ENCODE results near the gene ATP10D. TPM values are rescaled to one million over a fixed set of nuclear protein-coding genes. Genes with fewer than 3 reads are reported as not detected.
"Not testable (repeated sequence)": the region's sequence is repeated elsewhere in the genome, so short reads cannot be mapped to it uniquely, and the experiment has no call there.

ATP10D gene
- total RNA-seq, 1 donor from 2014 or later = 12.9 TPM

DNA sequence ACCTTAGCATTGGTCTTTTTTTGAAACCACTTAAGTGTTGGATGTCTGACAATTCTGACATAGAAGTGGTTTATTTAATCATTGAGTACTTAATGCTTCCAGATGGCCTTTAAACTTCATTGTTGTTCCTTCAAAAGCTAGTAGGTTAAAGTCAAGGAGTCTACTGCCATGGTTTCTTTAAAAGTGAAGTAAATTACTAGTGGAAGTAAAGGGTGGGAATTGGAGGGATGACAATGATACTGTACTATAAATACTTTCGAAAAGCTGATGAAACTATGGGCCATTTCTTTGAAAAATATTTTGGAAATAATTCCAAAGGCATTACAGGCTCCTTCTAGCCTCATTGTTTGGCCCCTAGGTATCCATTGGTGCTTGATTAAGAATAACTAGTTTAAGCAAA lies 51.9 kb downstream of the ATP10D start:
- TF ChIP-seq, protein P1, sequence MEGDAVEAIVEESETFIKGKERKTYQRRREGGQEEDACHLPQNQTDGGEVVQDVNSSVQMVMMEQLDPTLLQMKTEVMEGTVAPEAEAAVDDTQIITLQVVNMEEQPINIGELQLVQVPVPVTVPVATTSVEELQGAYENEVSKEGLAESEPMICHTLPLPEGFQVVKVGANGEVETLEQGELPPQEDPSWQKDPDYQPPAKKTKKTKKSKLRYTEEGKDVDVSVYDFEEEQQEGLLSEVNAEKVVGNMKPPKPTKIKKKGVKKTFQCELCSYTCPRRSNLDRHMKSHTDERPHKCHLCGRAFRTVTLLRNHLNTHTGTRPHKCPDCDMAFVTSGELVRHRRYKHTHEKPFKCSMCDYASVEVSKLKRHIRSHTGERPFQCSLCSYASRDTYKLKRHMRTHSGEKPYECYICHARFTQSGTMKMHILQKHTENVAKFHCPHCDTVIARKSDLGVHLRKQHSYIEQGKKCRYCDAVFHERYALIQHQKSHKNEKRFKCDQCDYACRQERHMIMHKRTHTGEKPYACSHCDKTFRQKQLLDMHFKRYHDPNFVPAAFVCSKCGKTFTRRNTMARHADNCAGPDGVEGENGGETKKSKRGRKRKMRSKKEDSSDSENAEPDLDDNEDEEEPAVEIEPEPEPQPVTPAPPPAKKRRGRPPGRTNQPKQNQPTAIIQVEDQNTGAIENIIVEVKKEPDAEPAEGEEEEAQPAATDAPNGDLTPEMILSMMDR (IDR thresholded peaks at IDR 0.05; ENCODE audit: partially characterized antibody, unreplicated experiment) = no peak
- Mint-ChIP-seq H3K4me3 (ENCODE audit: unreplicated experiment) (no peak overlapping the region), H3K36me3 (ENCODE audit: unreplicated experiment) (no peaks in the 10 kb centered on the region), H3K9me3 (ENCODE audit: unreplicated experiment) (no peaks in the 10 kb centered on the region), H3K27me3 (ENCODE audit: unreplicated experiment) (no peaks in the 10 kb centered on the region), H3K27ac (ENCODE audit: unreplicated experiment) (no peak overlapping the region), H3K4me1 (ENCODE audit: low read depth, unreplicated experiment) (no peaks in the 10 kb centered on the region)
- DNase-seq = no peak

DNA sequence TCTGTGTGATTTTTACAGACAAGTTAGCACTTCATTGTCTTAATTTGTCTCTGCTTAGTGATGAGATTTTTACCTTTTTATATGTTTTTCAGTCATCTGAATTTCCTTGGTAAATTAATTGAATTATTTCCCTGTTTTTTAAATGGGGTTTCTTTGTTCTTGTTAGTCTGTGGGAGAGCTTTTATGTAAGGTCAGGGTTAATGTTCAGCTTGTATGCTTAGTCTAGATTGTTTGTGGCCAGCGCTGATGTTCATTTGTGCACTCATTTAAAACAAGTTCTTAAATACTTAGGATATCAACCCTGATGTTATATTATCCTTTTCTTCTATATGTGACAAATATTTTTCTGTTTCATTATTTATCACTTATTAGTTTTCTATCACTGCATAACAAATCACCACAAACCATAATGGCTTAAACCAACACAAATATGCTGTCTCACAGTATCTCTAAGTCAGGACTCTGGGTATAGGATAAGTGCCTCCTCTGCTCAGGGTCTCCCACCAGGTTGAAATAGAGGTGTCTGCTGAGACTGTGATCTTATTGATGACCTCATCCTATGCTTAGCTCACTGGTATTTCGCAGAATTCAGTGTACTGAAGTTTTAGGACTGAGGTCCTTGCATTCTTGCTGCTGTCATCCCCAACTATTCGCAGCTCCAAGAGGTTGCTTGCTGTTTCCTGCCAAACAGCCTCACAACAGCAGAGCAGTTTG lies 53.2 kb downstream of the ATP10D start:
- no peaks in the 10 kb centered on the region for H3K4me1 Mint-ChIP-seq (ENCODE audit: low read depth, unreplicated experiment)
- no peaks in the 10 kb centered on the region for H3K27me3 Mint-ChIP-seq (ENCODE audit: unreplicated experiment)
- no peak overlapping the region for H3K4me3 Mint-ChIP-seq (ENCODE audit: unreplicated experiment)
- H3K36me3 Mint-ChIP-seq (ENCODE audit: unreplicated experiment) = no peaks in the 10 kb centered on the region
- DNase-seq = no peak
- no peak overlapping the region for H3K27ac Mint-ChIP-seq (ENCODE audit: unreplicated experiment)
- TF ChIP-seq, protein P1 (IDR thresholded peaks at IDR 0.05; ENCODE audit: partially characterized antibody, unreplicated experiment) = no peak
- no peaks in the 10 kb centered on the region for H3K9me3 Mint-ChIP-seq (ENCODE audit: unreplicated experiment)

DNA sequence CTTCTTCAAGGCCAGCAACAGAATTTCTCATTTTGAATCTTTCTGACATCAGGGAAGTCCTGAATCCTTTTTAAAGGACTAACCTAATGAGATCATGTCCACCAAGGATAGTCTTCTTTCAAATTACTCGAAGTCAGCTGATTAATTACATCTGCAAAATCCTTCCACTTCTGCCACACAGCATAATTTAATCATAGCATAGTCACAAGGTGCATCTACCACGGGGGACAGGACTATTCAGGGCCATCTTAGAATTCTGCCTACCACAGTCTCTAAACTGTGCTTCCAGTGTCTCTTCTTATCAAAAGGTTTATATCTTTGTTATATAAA lies 53.7 kb downstream of the ATP10D start:
- TF ChIP-seq, protein P1 (IDR thresholded peaks at IDR 0.05; ENCODE audit: partially characterized antibody, unreplicated experiment) = no peak
- Mint-ChIP-seq H3K9me3 (ENCODE audit: unreplicated experiment) (no peaks in the 10 kb centered on the region), H3K27ac (ENCODE audit: unreplicated experiment) (no peak overlapping the region), H3K4me3 (ENCODE audit: unreplicated experiment) (no peak overlapping the region), H3K27me3 (ENCODE audit: unreplicated experiment) (no peaks in the 10 kb centered on the region), H3K36me3 (ENCODE audit: unreplicated experiment) (no peaks in the 10 kb centered on the region), H3K4me1 (ENCODE audit: low read depth, unreplicated experiment) (no peaks in the 10 kb centered on the region)
- DNase-seq = no peak

DNA sequence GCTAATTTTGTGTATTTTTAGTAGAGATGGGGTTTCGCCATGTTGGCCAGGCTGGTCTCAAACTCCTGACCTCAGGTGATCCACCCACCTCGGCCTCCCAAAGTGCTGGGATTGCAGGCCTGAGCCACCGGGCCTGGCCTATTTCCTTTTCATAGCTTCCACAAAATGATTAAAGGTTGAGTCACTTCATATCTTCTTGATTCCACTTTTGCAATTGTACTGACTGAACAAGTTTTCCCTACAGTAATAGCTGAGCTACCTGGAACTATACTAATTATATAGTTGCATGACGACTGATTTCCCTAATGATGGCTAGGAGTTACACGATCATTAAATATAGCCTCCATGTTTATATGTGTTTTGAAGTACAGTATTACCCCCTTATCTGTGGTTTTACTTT lies 57.6 kb downstream of the ATP10D start:
- H3K9me3 Mint-ChIP-seq (ENCODE audit: unreplicated experiment); H3K4me1 Mint-ChIP-seq (ENCODE audit: low read depth, unreplicated experiment); H3K27me3 Mint-ChIP-seq (ENCODE audit: unreplicated experiment); H3K36me3 Mint-ChIP-seq (ENCODE audit: unreplicated experiment); H3K4me3 Mint-ChIP-seq (ENCODE audit: unreplicated experiment); H3K27ac Mint-ChIP-seq (ENCODE audit: unreplicated experiment); DNase-seq: not testable (repeated sequence)

DNA sequence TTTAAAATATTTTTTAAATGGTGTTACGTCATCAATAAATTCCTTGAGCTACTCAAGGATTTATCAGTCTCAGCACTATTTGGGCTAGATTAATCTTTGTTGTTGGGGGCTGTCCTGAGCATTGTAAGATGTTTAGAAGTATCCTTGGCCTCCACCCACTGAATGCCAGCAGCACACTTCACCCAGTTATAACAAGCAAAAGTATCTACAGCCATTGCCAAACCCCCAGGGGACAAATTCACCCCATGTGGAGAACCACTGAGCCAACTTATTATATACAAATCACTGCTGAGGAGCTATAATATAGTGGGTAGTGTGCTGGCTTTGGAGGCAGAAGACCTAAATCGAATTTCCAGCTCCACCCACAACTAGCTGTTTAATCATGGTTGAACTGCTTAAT lies 58.3 kb downstream of the ATP10D start:
- no peak for DNase-seq
- TF ChIP-seq, protein P1 (IDR thresholded peaks at IDR 0.05; ENCODE audit: partially characterized antibody, unreplicated experiment) = no peak
- H3K36me3 Mint-ChIP-seq (ENCODE audit: unreplicated experiment) = peaks cover 4% of the 10 kb centered on the region
- H3K27me3 Mint-ChIP-seq (ENCODE audit: unreplicated experiment) = no peaks in the 10 kb centered on the region
- no peak overlapping the region for H3K4me3 Mint-ChIP-seq (ENCODE audit: unreplicated experiment)
- H3K4me1 Mint-ChIP-seq (ENCODE audit: low read depth, unreplicated experiment) = no peaks in the 10 kb centered on the region
- H3K27ac Mint-ChIP-seq (ENCODE audit: unreplicated experiment) = no peak overlapping the region
- H3K9me3 Mint-ChIP-seq (ENCODE audit: unreplicated experiment) = no peaks in the 10 kb centered on the region

DNA sequence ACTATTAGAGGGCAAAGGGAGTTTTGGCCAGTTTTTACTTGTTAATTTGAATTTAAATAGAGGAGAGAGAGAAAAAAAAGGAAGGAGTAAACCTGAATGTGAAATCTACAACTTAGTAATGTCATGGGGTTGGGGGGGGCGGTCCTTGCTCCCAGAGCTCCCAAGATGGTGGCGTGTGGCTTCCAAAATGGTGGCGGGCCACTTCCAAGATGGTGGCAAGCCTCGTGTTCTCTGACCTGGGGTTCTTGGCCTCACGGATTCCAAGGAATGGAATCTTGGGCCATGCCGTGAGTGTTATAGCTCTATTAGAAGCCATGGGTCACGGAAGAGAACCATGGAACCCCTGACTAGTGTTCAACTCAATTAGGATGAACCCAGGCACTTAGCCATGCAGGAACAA lies 65.3 kb downstream of the ATP10D start:
- H3K4me1 Mint-ChIP-seq (ENCODE audit: low read depth, unreplicated experiment); H3K9me3 Mint-ChIP-seq (ENCODE audit: unreplicated experiment); H3K27me3 Mint-ChIP-seq (ENCODE audit: unreplicated experiment); H3K36me3 Mint-ChIP-seq (ENCODE audit: unreplicated experiment); H3K27ac Mint-ChIP-seq (ENCODE audit: unreplicated experiment); DNase-seq; H3K4me3 Mint-ChIP-seq (ENCODE audit: unreplicated experiment): not testable (repeated sequence)
